Measurements from ENCODE around the gene EVI2A.
A peak's percentile ranks its signal among the peaks of the same experiment; 100 is the strongest.

EVI2A gene

GRCh38 chr17:31279401-31279800 lies 42.0 kb downstream of the EVI2A start:
- FAIRE-seq (no peak), DNase-seq (ENCODE audit: insufficient read length, low spot score) (no peak)

DNA sequence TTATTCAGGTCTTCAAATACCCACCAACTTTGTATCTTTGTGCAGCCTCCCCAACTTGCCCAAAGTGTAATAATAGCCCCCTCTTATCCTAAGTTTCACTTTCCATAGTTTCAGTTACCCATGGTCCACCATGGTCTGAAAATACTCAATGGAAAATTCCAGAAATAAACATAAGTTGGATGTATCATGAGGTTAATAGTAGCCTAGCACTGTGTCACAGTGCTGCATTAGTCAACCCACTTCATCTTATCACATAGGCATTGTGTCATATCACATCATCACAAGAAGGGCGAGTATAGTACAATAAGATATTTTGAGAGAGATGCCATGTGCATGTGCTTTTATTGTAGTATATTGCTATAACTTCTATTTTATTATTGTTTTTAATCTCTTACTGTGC lies 46.3 kb downstream of the EVI2A start:
- FAIRE-seq, result no peak

DNA sequence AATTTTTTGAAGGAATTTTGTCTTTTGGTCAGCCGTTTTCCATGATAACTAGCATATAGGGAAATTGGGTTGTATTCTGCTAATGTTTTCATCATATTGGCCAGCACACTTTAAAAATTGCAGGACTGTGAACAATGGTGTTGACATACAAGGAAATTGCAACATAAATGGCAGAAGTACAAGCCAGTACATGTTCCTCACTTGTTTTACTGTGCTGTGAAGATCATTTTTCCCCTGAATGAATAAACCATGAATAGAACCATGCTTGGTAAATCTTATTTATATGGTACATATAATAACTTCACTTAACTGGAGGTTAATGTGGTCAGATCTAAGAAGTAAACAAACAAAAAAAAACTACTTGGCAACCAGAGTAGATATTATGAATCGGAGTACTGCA lies 47.2 kb downstream of the EVI2A start:
- FAIRE-seq, result peak; percentile 8
- no peak for DNase-seq (ENCODE audit: insufficient read length, low spot score)

More for the DNA sequence above, 46.3 kb downstream of the EVI2A start:
- no peak for DNase-seq (ENCODE audit: insufficient read length, low spot score)

DNA sequence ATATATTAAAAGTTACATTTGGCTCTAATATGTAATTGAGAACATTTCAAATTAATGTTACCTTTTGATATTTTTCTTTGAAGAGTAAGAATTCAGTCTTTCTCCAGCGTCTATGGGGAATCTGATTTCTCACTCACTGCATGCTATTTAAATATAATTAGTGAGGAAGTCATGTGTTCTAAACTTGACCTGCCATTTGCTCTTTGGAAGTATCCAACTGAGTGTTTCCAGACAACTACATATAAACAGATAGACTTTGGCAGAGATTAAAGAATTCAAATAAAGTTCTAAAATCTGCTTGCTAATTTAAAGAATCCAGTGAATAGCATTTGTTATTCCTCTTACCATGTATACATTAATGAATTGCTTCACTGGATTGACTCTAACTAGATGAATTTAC lies 47.9 kb downstream of the EVI2A start:
- no peak for DNase-seq (ENCODE audit: insufficient read length, low spot score)
- FAIRE-seq, result no peak

DNA sequence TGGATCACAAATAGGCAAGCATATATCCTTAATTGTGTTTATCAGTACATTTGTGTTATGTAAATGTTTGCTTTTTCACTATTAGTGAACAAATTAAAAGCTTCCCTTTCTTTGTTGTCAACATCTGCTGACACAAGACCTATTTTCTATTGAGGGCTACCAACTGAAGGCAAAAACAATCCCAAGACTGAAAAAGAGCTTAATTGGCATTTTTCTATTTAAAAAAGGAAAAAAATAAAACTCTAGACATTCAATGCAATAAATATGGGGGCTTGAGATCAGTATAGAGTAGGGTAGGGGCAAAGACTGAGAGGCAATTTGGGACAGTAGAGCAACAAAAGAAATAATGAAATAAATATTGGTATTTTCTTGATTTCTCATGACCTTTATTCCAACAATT lies 48.6 kb downstream of the EVI2A start:
- FAIRE-seq (no peak), DNase-seq (ENCODE audit: insufficient read length, low spot score) (no peak)

GRCh38 chr17:31272236-31272635 lies 49.2 kb downstream of the EVI2A start:
- DNase-seq (ENCODE audit: insufficient read length, low spot score) (no peak), FAIRE-seq (no peak)

DNA sequence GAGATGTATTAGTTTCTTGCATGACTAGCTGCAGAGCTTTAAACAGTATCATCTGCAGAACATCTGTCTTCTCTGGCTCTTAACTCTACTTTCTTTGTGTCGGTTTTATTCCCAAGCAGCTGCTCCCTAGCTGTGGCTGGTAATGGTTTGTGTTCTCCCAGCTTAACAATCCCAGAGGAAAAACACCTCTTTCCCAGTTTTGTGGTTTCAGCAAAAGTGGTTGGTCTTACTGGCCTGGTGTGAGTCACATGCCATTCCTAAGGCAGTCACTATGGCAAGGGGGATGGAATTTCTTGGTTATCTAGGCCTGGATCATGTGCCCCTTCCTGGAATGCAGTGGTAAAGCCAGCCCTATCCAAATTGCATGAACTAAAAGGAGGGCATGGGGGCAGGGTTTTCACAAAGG lies 51.8 kb downstream of the EVI2A start:
- no peak for FAIRE-seq

DNA sequence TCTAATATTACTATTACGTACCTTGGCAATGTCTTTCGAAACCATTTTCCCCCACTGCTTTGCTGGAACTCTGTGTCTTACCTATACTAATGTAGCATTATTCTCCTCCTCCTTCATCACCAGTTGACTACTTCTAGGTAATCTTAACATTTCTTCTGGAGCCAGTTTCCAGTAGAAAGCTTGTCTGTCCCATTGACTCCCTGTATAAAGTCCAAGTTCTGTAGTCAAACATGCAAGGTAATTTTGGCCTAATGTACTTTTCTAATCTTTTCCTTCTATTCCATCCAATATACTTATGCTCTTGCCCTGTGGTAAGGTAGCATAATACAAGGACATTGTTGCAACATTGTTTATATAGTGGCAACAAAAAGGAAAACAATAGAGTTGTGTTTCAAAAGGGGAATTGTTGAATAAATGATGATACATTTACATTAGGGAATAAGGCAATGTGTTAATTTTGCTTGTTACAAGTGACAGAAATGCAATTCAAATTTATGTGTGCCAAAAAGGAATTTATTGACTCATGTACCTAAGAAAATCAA lies 52.3 kb downstream of the EVI2A start:
- FAIRE-seq (no peak), DNase-seq (ENCODE audit: insufficient read length, low spot score) (no peak)

More for the DNA sequence above, 51.8 kb downstream of the EVI2A start:
- DNase-seq (ENCODE audit: insufficient read length, low spot score), result no peak
